Neuronal stem cell (in vitro differentiated cells): ENCODE data around the gene UTP25.

Experiments
- DNase-seq: peaks from one replicate; pipeline ENCODE4 v3.0.0-alpha.2; 2013; ENCODE audit warnings: low spot score
- H2AFZ ChIP-seq: one replicate; pipeline ENCODE4 v1.6.1; 2013; ENCODE audit warnings: mild to moderate bottlenecking, low read length, inconsistent platforms
- H2AK5ac ChIP-seq: 2 replicates; pipeline ENCODE4 v1.6.1; 2013; ENCODE audit warnings: low read depth, mild to moderate bottlenecking, inconsistent platforms, low read length, moderate library complexity, mixed read lengths
- H2BK120ac ChIP-seq: 2 replicates; pipeline ENCODE4 v1.6.1; 2013; ENCODE audit warnings: low read depth, mild to moderate bottlenecking, inconsistent platforms, low read length, moderate library complexity, mixed read lengths
- H2BK12ac ChIP-seq: one replicate; pipeline ENCODE4 v1.6.1; 2013; ENCODE audit warnings: low read length, inconsistent platforms
- H2BK15ac ChIP-seq: 2 replicates; pipeline ENCODE4 v1.6.1; 2013; ENCODE audit warnings: mild to moderate bottlenecking, low read length, inconsistent platforms, mixed read lengths
- H2BK5ac ChIP-seq: one replicate; pipeline ENCODE4 v1.6.1; 2013; ENCODE audit warnings: inconsistent platforms, mild to moderate bottlenecking, low read length, moderate library complexity
- H3K14ac ChIP-seq: one replicate; pipeline ENCODE4 v1.6.1; 2013; ENCODE audit warnings: low read length, inconsistent platforms
- H3K18ac ChIP-seq: 2 replicates; pipeline ENCODE4 v1.6.1; 2013; ENCODE audit warnings: low read length, inconsistent platforms
- H3K23ac ChIP-seq: 2 replicates; pipeline ENCODE4 v1.6.1; 2013; ENCODE audit warnings: low read depth, mild to moderate bottlenecking, mixed read lengths, low read length, inconsistent platforms; ENCODE audit not compliant: poor library complexity
- H3K27ac ChIP-seq: replicated peaks from 3 replicates; pipeline ENCODE4 v1.5.1; 2013; ENCODE audit warnings: low read length, inconsistent platforms
- H3K27me3 ChIP-seq, 3 experiments: 2 replicates each; pipeline ENCODE4 v1.6.1; 2013; ENCODE audit warnings: low read length in 3 of 3, mild to moderate bottlenecking in 2 of 3, inconsistent platforms in 1 of 3, low read depth in 1 of 3, mixed read lengths in 1 of 3, moderate library complexity in 1 of 3; ENCODE audit not compliant: control insufficient read depth in 3 of 3, insufficient read depth in 3 of 3
- H3K36me3 ChIP-seq, 2 donors: replicated peaks in 1 of 2; 2 replicates each; pipeline ENCODE4 v1.6.1; 2013; ENCODE audit warnings: low read length in 2 of 2; ENCODE audit not compliant: control insufficient read depth in 2 of 2, insufficient read depth in 2 of 2
- H3K4ac ChIP-seq: 2 replicates; pipeline ENCODE4 v1.6.1; 2013; ENCODE audit warnings: inconsistent platforms, mild to moderate bottlenecking, low read length, moderate library complexity
- H3K4me1 ChIP-seq, 2 donors: 1 replicate in 1 of 2; 2 replicates in 1 of 2; pipeline ENCODE4 v1.6.1; 2013; ENCODE audit warnings: low read length in 2 of 2, low read depth in 1 of 2; ENCODE audit not compliant: control insufficient read depth in 2 of 2, insufficient read depth in 1 of 2
- H3K4me2 ChIP-seq: one replicate; pipeline ENCODE4 v1.6.1; 2013; ENCODE audit warnings: mild to moderate bottlenecking, low read length, inconsistent platforms; ENCODE audit not compliant: insufficient read depth, poor library complexity, severe bottlenecking
- H3K4me3 ChIP-seq, 2 donors: 2 replicates each; pipeline ENCODE4 v1.5.1; 2013; ENCODE audit warnings: low read length in 2 of 2, mild to moderate bottlenecking in 2 of 2, inconsistent platforms in 1 of 2, moderate library complexity in 1 of 2
- H3K79me1 ChIP-seq: one replicate; pipeline ENCODE4 v1.6.1; 2013; ENCODE audit warnings: low read depth, mild to moderate bottlenecking, inconsistent platforms, low read length, moderate library complexity
- H3K9ac ChIP-seq: one replicate; pipeline ENCODE4 v1.6.1; 2013; ENCODE audit warnings: mild to moderate bottlenecking, low read depth, low read length, inconsistent platforms; ENCODE audit not compliant: poor library complexity
- H3K9me3 ChIP-seq, 2 donors: replicated peaks in 1 of 2; 2 replicates each; pipeline versions ENCODE3 to v1.6.1; 2013; ENCODE audit warnings: low read length in 2 of 2, mild to moderate bottlenecking in 2 of 2, inconsistent platforms in 1 of 2, low read depth in 1 of 2, mixed read lengths in 1 of 2, moderate library complexity in 1 of 2; ENCODE audit not compliant: control insufficient read depth in 2 of 2, insufficient read depth in 1 of 2
- H4K8ac ChIP-seq: one replicate; pipeline ENCODE4 v1.6.1; 2013; ENCODE audit warnings: low read depth, mild to moderate bottlenecking, inconsistent platforms, low read length, moderate library complexity
- H4K91ac ChIP-seq: one replicate; pipeline ENCODE4 v1.6.1; 2013; ENCODE audit warnings: low read length, low read depth, mild to moderate bottlenecking, inconsistent platforms; ENCODE audit not compliant: poor library complexity
- WGBS, 2 donors: extraction: QIAGEN DNeasy Blood & Tissue Kit; methylation state at CpG; one replicate each; pipeline ENCODE4 v1.1.7; 2013; ENCODE audit warnings: missing lambda C conversion rate in 2 of 2, mixed read lengths in 1 of 2; ENCODE audit not compliant: insufficient read length in 2 of 2, insufficient replicate concordance in 1 of 2; ENCODE audit errors: extremely low coverage in 2 of 2; 5-methylcytosine and 5-hydroxymethylcytosine counted together

The UTP25 gene

GRCh38 chr1:209869291-209870149, 41.7 kb downstream of the UTP25 start:
- Histone ChIP-seq H3K9me3 (peaks cover 0 to 4% of the 10 kb centered on the region in 2 donors), H3K14ac (no peak overlapping the region), H2BK5ac (no peak overlapping the region), H2AFZ (no peak overlapping the region), H2BK12ac (no peak overlapping the region), H3K9ac (no peak overlapping the region), H3K4ac (no peak overlapping the region), H2AK5ac (no peak overlapping the region), H3K27ac (no peak overlapping the region), H3K4me3 (no peak overlapping the region), H3K23ac (no peak overlapping the region), H3K18ac (no peak overlapping the region), H3K4me1 (no peaks in the 10 kb centered on the region), H3K36me3 (no peaks in the 10 kb centered on the region), H4K8ac (no peak overlapping the region), H3K79me1 (no peaks in the 10 kb centered on the region), H3K27me3 (peaks cover 0 to 16% (median 0%) of the 10 kb centered on the region in 3 experiments), H3K4me2 (no peak overlapping the region), H4K91ac (no peak overlapping the region), H2BK120ac (no peak overlapping the region), H2BK15ac (no peak overlapping the region)
- no peak for DNase-seq
- whole genome bisulfite sequencing, 2 donors: no CpG with 5 or more reads among the region's 2 CpGs

GRCh38 chr1:209870151-209870831, 42.5 kb downstream of the UTP25 start:
- no peak overlapping the region for H4K91ac ChIP-seq
- no peak overlapping the region for H3K9ac ChIP-seq
- H4K8ac ChIP-seq: no peak overlapping the region
- H3K23ac ChIP-seq: no peak overlapping the region
- H3K9me3 ChIP-seq: peaks cover 0 to 4% of the 10 kb centered on the region in 2 donors
- no peak for DNase-seq
- no peak overlapping the region for H2AK5ac ChIP-seq
- H2BK15ac ChIP-seq: no peak overlapping the region
- H3K18ac ChIP-seq: no peak overlapping the region
- WGBS, 2 donors: no CpG with 5 or more reads among the region's 4 CpGs
- no peak overlapping the region for H3K27ac ChIP-seq
- H2AFZ ChIP-seq: no peak overlapping the region
- H2BK120ac ChIP-seq: no peak overlapping the region
- no peaks in the 10 kb centered on the region for H3K79me1 ChIP-seq
- H3K4me1 ChIP-seq: no peaks in the 10 kb centered on the region
- no peak overlapping the region for H2BK5ac ChIP-seq
- H3K36me3 ChIP-seq: no peaks in the 10 kb centered on the region
- no peak overlapping the region for H2BK12ac ChIP-seq
- no peak overlapping the region for H3K4me3 ChIP-seq
- H3K14ac ChIP-seq: no peak overlapping the region
- H3K4me2 ChIP-seq: no peak overlapping the region
- H3K27me3 ChIP-seq: peaks cover 0 to 16% (median 0%) of the 10 kb centered on the region in 3 experiments
- no peak overlapping the region for H3K4ac ChIP-seq

- H3K9me3 ChIP-seq: peaks cover 0 to 4% of the 10 kb centered on the region in 2 donors
- no peaks in the 10 kb centered on the region for H3K36me3 ChIP-seq
- no peak overlapping the region for H2BK12ac ChIP-seq
- no peaks in the 10 kb centered on the region for H3K4me1 ChIP-seq
- no peak for DNase-seq
- no peaks in the 10 kb centered on the region for H3K79me1 ChIP-seq
- H3K18ac ChIP-seq: no peak overlapping the region
- no CpG with 5 or more reads among the region's 1 CpG for WGBS, 2 donors
- H3K4ac ChIP-seq: no peak overlapping the region
- no peak overlapping the region for H2AFZ ChIP-seq
- H2BK5ac ChIP-seq: no peak overlapping the region
- H2BK15ac ChIP-seq: no peak overlapping the region
- H3K14ac ChIP-seq: no peak overlapping the region
- no peak overlapping the region for H3K4me3 ChIP-seq
- no peak overlapping the region for H2BK120ac ChIP-seq
- H3K23ac ChIP-seq: no peak overlapping the region
- no peak overlapping the region for H3K4me2 ChIP-seq
- H3K27ac ChIP-seq: no peak overlapping the region
- no peak overlapping the region for H4K8ac ChIP-seq
- no peak overlapping the region for H4K91ac ChIP-seq
- H2AK5ac ChIP-seq: no peak overlapping the region
- no peak overlapping the region for H3K9ac ChIP-seq
- peaks cover 0 to 16% (median 0%) of the 10 kb centered on the region in 3 experiments for H3K27me3 ChIP-seq
Measured at GRCh38 chr1:209871006-209871405, 43.2 kb downstream of the UTP25 start.

GRCh38 chr1:209871430-209871829, 43.7 kb downstream of the UTP25 start:
- no peak overlapping the region for H3K14ac ChIP-seq
- WGBS, 2 donors: no CpG with 5 or more reads among the region's 2 CpGs
- H3K4me3 ChIP-seq: no peak overlapping the region
- no peak overlapping the region for H2BK12ac ChIP-seq
- H3K79me1 ChIP-seq: no peaks in the 10 kb centered on the region
- DNase-seq: no peak
- H4K8ac ChIP-seq: no peak overlapping the region
- H4K91ac ChIP-seq: no peak overlapping the region
- H2AFZ ChIP-seq: no peak overlapping the region
- no peak overlapping the region for H3K23ac ChIP-seq
- no peak overlapping the region for H3K18ac ChIP-seq
- H3K4ac ChIP-seq: no peak overlapping the region
- H3K9ac ChIP-seq: no peak overlapping the region
- no peak overlapping the region for H3K27ac ChIP-seq
- H2BK120ac ChIP-seq: no peak overlapping the region
- H3K27me3 ChIP-seq: peaks cover 0 to 16% (median 0%) of the 10 kb centered on the region in 3 experiments
- no peaks in the 10 kb centered on the region for H3K36me3 ChIP-seq
- H2BK5ac ChIP-seq: no peak overlapping the region
- H3K4me2 ChIP-seq: no peak overlapping the region
- no peaks in the 10 kb centered on the region for H3K4me1 ChIP-seq
- H2BK15ac ChIP-seq: no peak overlapping the region
- H2AK5ac ChIP-seq: no peak overlapping the region
- peaks cover 0 to 4% of the 10 kb centered on the region in 2 donors for H3K9me3 ChIP-seq
